ENCODE measurements around the gene SLC2A4RG. TPM values are rescaled to one million over a fixed set of nuclear protein-coding genes. Genes with fewer than 3 reads are reported as not detected.

Gene SLC2A4RG
- total RNA-seq, 1 experiment from 2014 or later, result 169 TPM

- intact Hi-C loops (cut with micrococcal nuclease; ENCODE audit: unreplicated experiment), result no loop called here
- BruUV-seq (replicated peaks), result no TSS peak
- H3K36me3 Mint-ChIP-seq (ENCODE audit: insufficient read depth, unreplicated experiment), result peaks cover 90% of the 10 kb centered on the region
- peaks cover 35% of the 10 kb centered on the region for H3K4me1 Mint-ChIP-seq (ENCODE audit: low read depth, unreplicated experiment)
- CTCF ChIA-PET, result no interaction called here
- peak overlapping the region; percentile 97 for H3K4me3 Mint-ChIP-seq (ENCODE audit: low read depth, unreplicated experiment)
- no peak overlapping the region for H3K27ac Mint-ChIP-seq (ENCODE audit: unreplicated experiment)
- no peak for TF ChIP-seq CTCF (IDR thresholded peaks at IDR 0.05; ENCODE audit: unreplicated experiment)
- DNase-seq, result no peak
- no peaks in the 10 kb centered on the region for H3K9me3 Mint-ChIP-seq (ENCODE audit: low read depth, unreplicated experiment)
- no peaks in the 10 kb centered on the region for H3K27me3 Mint-ChIP-seq (ENCODE audit: unreplicated experiment)
Observed at GRCh38 chr20:63705232-63706026, 34.1 kb upstream of the SLC2A4RG start.

GRCh38 chr20:63706027-63706695, 33.4 kb upstream of the SLC2A4RG start:
- H3K27ac Mint-ChIP-seq (ENCODE audit: unreplicated experiment), result peak overlapping the region; percentile 85
- H3K9me3 Mint-ChIP-seq (ENCODE audit: low read depth, unreplicated experiment), result no peaks in the 10 kb centered on the region
- H3K4me1 Mint-ChIP-seq (ENCODE audit: low read depth, unreplicated experiment), result peaks cover 42% of the 10 kb centered on the region
- intact Hi-C loops (cut with micrococcal nuclease; ENCODE audit: unreplicated experiment), result no loop called here
- no peaks in the 10 kb centered on the region for H3K27me3 Mint-ChIP-seq (ENCODE audit: unreplicated experiment)
- TSS peak; percentile 60 for BruUV-seq (replicated peaks)
- no peak for TF ChIP-seq CTCF (IDR thresholded peaks at IDR 0.05; ENCODE audit: unreplicated experiment)
- DNase-seq, result no peak
- peaks cover 90% of the 10 kb centered on the region for H3K36me3 Mint-ChIP-seq (ENCODE audit: insufficient read depth, unreplicated experiment)
- CTCF ChIA-PET, result interaction anchor here (2.0 to 3.1 kb wide), 2 partner anchors 157 to 168 kb away, joined by 10 to 18 read pairs; partner anchors contain the start of gene PTK6
- H3K4me3 Mint-ChIP-seq (ENCODE audit: low read depth, unreplicated experiment), result peak overlapping the region; percentile 97

- Mint-ChIP-seq H3K4me1 (ENCODE audit: low read depth, unreplicated experiment) (peaks cover 42% of the 10 kb centered on the region), H3K27ac (ENCODE audit: unreplicated experiment) (peak overlapping the region; percentile 85), H3K27me3 (ENCODE audit: unreplicated experiment) (no peaks in the 10 kb centered on the region), H3K9me3 (ENCODE audit: low read depth, unreplicated experiment) (peaks cover 2% of the 10 kb centered on the region), H3K4me3 (ENCODE audit: low read depth, unreplicated experiment) (peak overlapping the region; percentile 97), H3K36me3 (ENCODE audit: insufficient read depth, unreplicated experiment) (peaks cover 92% of the 10 kb centered on the region)
- CTCF ChIA-PET, result interaction anchor here (0.6 to 3.1 kb wide), 9 partner anchors 8 to 1518 kb away, joined by 3 to 18 read pairs (median 6); partner anchors contain the start of genes PTK6 and RTEL1
- BruUV-seq (replicated peaks), result no TSS peak
- intact Hi-C loops (cut with micrococcal nuclease; ENCODE audit: unreplicated experiment), result no loop called here
- peak; percentile 29 for TF ChIP-seq CTCF (IDR thresholded peaks at IDR 0.05; ENCODE audit: unreplicated experiment)
- DNase-seq, result peak; percentile 75
Observed at GRCh38 chr20:63706852-63707557, 32.6 kb upstream of the SLC2A4RG start.

GRCh38 chr20:63707558-63708300, 31.8 kb upstream of the SLC2A4RG start, which contains the start of the genes ARFRP1 and ZGPAT:
Gene ARFRP1, minus strand, starts transcription at chr20:63707976. Its CDS starts 885 bp downstream, at chr20:63707091.
Gene ZGPAT, plus strand, starts transcription at chr20:63708039. Its CDS starts 542 bp downstream, at chr20:63708581.
- CTCF ChIA-PET, result interaction anchor here (0.6 to 3.1 kb wide), 14 partner anchors 9 to 413 kb away, joined by 3 to 18 read pairs (median 6); partner anchors contain the start of genes PRPF6, PTK6 and RTEL1
- peaks cover 7% of the 10 kb centered on the region for H3K9me3 Mint-ChIP-seq (ENCODE audit: low read depth, unreplicated experiment)
- peak within 1 kb of the TSS; percentile 85 for H3K27ac Mint-ChIP-seq (ENCODE audit: unreplicated experiment)
- H3K36me3 Mint-ChIP-seq (ENCODE audit: insufficient read depth, unreplicated experiment), result peaks cover 92% of the 10 kb centered on the region
- BruUV-seq (replicated peaks), result no TSS peak
- H3K27me3 Mint-ChIP-seq (ENCODE audit: unreplicated experiment), result no peaks in the 10 kb centered on the region
- DNase-seq, result peak; percentile 96
- intact Hi-C loops (cut with micrococcal nuclease; ENCODE audit: unreplicated experiment), result no loop called here
- H3K4me1 Mint-ChIP-seq (ENCODE audit: low read depth, unreplicated experiment), result peaks cover 42% of the 10 kb centered on the region
- H3K4me3 Mint-ChIP-seq (ENCODE audit: low read depth, unreplicated experiment), result peak within 1 kb of the TSS; percentile 97
- no peak for TF ChIP-seq CTCF (IDR thresholded peaks at IDR 0.05; ENCODE audit: unreplicated experiment)
